ENCODE measurements around the gene LRIG1. TPM values are rescaled to one million over a fixed set of nuclear protein-coding genes. Genes with fewer than 3 reads are reported as not detected.

LRIG1 gene
- total RNA-seq, 3 donors from 2014 or later: 66.1 to 227 (median 131) TPM

DNA sequence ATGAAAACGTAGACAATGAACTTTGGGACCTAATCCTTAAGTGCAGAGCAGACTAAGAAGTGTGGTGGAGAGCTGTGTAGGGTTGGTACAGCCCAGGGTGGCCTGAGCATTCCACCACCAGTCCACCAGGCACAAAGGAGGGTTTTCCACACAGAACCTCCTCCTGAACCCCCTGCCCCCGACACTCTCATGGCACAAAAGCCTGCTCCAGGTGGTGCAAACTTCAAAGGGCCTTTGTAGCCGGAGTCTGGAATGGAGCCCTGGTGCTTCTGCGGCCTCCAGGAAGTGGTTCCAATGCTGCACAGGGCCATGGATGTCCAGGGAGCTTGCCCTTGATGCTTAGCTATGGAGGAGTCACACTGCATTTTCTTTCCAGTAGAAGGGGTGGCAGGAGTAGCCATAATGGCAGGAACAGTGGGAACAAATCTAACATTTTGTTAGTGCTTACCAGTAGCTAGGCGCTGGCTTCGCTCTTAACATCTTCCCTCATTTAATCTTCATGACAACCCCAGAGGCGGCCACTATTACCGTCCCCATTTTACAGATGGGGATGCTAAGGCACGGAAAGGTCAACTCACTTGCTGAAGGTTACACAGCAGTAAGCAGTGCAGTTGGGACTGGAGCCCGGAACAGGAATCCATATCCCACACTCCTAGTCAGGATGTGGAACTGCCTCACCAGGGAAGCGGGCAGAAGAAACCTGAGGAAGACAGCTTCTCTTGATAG lies 68.6 kb downstream of the LRIG1 start:
- intact Hi-C loops (cut with DNase I; ENCODE audit: low total_unique reads): no loop called here
- no peaks in the 10 kb centered on the region for H3K9me3 ChIP-seq
- H3K36me3 ChIP-seq: no peaks in the 10 kb centered on the region
- no peak for DNase-seq (ENCODE audit: low spot score in 2 of 2)
- H3K27me3 ChIP-seq: no peaks in the 10 kb centered on the region
- peaks cover 0 to 32% of the 10 kb centered on the region in 2 donors for H3K4me1 ChIP-seq
- H3K27ac ChIP-seq: peak overlapping the region; percentile 74 to 88
- TF ChIP-seq POLR2A (IDR thresholded peaks at IDR 0.05): no peak
- no peak for TF ChIP-seq POLR2AphosphoS5 (IDR thresholded peaks at IDR 0.05)
- TF ChIP-seq, protein P1, sequence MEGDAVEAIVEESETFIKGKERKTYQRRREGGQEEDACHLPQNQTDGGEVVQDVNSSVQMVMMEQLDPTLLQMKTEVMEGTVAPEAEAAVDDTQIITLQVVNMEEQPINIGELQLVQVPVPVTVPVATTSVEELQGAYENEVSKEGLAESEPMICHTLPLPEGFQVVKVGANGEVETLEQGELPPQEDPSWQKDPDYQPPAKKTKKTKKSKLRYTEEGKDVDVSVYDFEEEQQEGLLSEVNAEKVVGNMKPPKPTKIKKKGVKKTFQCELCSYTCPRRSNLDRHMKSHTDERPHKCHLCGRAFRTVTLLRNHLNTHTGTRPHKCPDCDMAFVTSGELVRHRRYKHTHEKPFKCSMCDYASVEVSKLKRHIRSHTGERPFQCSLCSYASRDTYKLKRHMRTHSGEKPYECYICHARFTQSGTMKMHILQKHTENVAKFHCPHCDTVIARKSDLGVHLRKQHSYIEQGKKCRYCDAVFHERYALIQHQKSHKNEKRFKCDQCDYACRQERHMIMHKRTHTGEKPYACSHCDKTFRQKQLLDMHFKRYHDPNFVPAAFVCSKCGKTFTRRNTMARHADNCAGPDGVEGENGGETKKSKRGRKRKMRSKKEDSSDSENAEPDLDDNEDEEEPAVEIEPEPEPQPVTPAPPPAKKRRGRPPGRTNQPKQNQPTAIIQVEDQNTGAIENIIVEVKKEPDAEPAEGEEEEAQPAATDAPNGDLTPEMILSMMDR (IDR thresholded peaks at IDR 0.05): no peak
- no peak overlapping the region for H3K4me3 ChIP-seq

DNA sequence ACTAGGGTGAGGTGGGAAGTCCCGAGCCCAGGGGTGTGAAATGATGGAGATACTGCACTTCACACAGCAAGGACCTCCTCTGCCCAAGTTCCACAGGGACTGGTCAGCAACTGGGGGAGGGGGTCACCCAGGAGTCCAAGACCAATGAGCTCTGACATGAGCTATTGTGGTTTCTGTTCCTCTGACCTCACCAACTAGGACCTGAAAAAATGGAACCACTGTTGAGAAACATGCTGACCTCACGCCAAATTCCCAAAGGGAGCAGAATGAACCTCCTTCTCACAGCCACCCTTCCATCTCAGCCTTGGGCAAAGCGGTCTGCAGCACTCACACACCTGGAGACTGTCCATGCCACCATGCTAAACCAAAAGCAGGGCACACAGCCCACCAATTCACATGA lies 69.3 kb downstream of the LRIG1 start:
- Histone ChIP-seq H3K36me3 (no peaks in the 10 kb centered on the region), H3K4me3 (no peak overlapping the region), H3K27ac (peak overlapping the region; percentile 74 to 88), H3K27me3 (no peaks in the 10 kb centered on the region), H3K9me3 (no peaks in the 10 kb centered on the region), H3K4me1 (peaks cover 0 to 32% of the 10 kb centered on the region in 2 donors)
- peak in 1 of 2 donors; percentile 61 for DNase-seq (ENCODE audit: low spot score in 2 of 2)
- TF ChIP-seq POLR2AphosphoS5 (IDR thresholded peaks at IDR 0.05) (no peak), POLR2A (IDR thresholded peaks at IDR 0.05) (no peak)
- TF ChIP-seq, protein P1 (IDR thresholded peaks at IDR 0.05): no peak
- intact Hi-C loops (cut with DNase I; ENCODE audit: low total_unique reads): no loop called here

DNA sequence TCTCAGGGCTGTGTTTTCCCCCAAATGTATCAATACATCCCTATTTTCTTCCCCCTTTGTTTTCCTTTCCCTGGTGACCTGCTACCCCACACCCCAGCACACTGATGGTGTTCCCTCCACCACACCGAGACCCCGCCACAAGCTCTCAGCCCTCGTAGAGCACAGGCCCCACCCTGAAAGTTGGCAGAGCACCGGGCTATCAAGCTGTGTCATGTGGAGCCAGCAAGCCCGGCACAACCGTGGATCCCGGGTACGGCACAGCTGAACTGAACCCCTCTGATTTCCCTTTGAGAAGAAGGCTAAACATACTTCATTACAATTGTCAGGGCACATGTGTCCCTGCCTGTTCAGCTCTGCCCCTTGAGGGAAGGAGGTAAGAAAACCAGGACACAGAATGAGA lies 69.9 kb downstream of the LRIG1 start:
- Histone ChIP-seq H3K4me1 (peaks cover 0 to 32% of the 10 kb centered on the region in 2 donors), H3K27ac (peak overlapping the region; percentile 74 to 88), H3K36me3 (no peaks in the 10 kb centered on the region), H3K27me3 (no peaks in the 10 kb centered on the region), H3K4me3 (no peak overlapping the region), H3K9me3 (no peaks in the 10 kb centered on the region)
- TF ChIP-seq POLR2A (IDR thresholded peaks at IDR 0.05): no peak
- TF ChIP-seq, protein P1 (IDR thresholded peaks at IDR 0.05): no peak
- no peak for TF ChIP-seq POLR2AphosphoS5 (IDR thresholded peaks at IDR 0.05)
- no peak for DNase-seq (ENCODE audit: low spot score in 2 of 2)
- intact Hi-C loops (cut with DNase I; ENCODE audit: low total_unique reads): no loop called here

DNA sequence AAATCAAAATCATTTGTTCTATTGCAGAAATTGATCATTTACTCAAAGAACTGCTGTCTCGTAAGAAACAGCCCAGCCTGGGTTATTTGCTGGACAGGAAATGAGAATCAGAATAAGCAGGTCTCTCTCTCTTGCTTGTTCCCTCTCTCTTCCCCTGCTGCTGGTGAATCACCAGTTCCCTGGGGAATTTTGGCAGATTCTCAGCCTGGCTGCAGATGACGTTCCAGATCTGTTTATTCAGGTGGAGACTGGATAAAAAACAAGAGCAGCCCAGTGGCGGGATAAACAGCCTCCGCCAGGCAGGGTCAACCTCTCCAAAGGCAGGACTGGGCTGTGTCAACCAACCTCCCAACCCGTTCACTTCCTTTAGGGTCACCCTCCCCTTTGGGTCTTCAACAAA lies 72.1 kb downstream of the LRIG1 start:
- H3K4me1 ChIP-seq: peaks cover 0 to 41% of the 10 kb centered on the region in 2 donors
- DNase-seq (ENCODE audit: low spot score in 2 of 2): peak; percentile 85 to 93
- peak overlapping the region; percentile 88 to 91 for H3K27ac ChIP-seq

More for the DNA sequence above, 72.1 kb downstream of the LRIG1 start:
- Histone ChIP-seq H3K27me3 (no peaks in the 10 kb centered on the region), H3K36me3 (no peaks in the 10 kb centered on the region), H3K4me3 (peak overlapping the region in 1 of 3 donors; percentile 40), H3K9me3 (no peaks in the 10 kb centered on the region)
- intact Hi-C loops (cut with DNase I; ENCODE audit: low total_unique reads): no loop called here
- TF ChIP-seq POLR2AphosphoS5 (IDR thresholded peaks at IDR 0.05): peak; percentile 30 to 88 (median 69)
- TF ChIP-seq POLR2A (IDR thresholded peaks at IDR 0.05): no peak
- TF ChIP-seq, protein P1 (IDR thresholded peaks at IDR 0.05): no peak

Measured in breast epithelium (tissue), 4 donors.